SHP77 treated with DMSO at 0.1 percent for 48 hours (cell line): ENCODE measurements around the gene PSMB7.

Source experiments
- DNase-seq: peaks from one replicate; lab custom pipeline; 2025; lab: John Stamatoyannopoulos, UW

PSMB7 gene

DNA sequence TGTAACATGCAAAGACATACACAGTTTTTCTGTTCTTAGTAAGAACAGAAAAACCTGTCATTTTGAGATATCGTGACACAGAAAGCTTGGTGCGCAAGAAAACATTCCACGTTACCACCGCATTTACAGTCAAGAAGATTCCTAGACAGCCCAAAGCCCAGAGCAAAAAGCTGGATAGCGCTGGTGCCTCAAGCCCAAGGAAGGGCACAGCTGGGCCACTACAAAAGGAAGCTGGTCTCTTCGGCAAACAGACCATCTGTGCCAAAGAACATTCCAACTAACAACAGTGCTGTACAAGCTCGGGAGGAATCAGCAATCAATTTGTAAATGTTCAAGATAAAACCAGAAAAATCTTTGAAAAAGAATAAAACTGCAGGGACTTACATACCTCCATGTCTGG lies 31.0 kb downstream of the PSMB7 start:
- DNase-seq: no peak

DNA sequence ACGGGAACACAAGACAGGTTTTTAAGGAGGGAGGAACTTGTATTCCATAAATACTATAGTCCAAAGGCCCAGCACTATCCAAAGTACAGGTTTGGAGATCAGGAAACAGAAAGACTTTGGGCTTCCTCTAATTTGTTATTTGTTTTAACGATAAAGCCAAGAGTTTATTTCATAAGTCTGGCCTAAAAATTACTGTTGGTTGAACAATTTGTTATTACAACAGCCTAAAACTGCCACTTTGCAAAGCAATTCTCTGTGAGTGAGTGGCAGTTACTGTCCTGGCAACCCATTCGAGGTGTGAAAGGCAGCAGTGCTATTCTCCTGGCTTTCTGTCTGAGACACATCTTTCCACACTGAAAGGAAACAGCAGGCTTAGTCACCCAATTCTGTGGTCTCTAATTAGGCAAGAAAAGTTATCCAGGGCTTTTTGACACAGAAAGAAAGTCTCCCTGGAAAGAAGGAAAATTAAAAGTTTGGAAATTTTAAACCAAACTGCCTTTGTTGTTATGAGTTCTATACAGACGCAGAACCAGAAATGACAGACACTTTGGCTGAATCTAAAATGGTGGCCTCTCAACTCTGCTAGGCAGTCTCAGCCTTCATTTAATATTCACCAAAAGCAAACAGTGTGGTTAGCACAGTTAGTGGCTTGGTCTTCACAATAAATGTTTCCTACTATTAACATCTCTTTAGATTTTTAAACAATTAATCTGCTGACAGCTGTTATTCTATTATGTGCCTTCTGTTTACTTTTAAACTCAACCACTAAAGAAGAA lies 33.9 kb downstream of the PSMB7 start:
- DNase-seq: no peak

DNA sequence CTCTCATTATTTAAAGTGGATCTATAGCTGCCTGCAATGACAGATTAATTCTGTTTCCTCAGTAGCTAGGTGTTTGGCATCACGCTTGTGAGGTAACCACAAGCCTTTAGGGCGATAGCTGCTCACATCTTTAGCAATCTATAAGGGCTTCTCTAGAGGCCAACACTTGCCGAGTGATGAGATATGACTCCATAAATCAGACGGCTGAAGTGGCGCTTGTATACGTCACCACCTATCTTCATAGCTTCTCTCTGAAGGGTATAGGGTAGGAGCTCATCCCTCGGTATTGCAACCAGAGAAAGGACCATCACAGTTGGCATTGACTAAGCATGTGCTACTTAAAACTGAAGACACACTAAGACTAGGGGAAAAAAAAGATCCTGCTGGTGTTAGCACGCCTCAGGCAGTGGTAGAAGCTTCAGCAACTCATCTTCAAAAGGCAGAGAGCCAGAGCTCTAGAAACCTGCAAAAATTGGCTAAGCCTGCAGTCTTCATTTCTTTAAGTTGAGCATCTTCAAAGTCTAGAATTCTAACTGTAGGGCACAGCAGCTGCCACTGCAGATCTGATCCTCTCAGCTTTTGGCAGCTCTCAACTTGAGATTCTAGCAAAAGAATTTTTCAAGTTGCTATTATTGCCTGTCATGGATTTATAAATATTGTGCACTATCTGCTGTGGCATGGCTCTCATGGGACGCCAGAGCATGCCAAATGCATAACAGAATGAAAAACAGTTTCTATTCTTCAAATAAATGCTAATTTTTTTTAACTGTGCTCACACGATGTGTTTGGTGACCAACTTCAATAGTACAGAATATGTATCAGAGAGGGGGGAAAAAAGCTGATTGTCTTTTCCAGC lies 37.5 kb downstream of the PSMB7 start:
- peak; percentile 18 for DNase-seq

DNA sequence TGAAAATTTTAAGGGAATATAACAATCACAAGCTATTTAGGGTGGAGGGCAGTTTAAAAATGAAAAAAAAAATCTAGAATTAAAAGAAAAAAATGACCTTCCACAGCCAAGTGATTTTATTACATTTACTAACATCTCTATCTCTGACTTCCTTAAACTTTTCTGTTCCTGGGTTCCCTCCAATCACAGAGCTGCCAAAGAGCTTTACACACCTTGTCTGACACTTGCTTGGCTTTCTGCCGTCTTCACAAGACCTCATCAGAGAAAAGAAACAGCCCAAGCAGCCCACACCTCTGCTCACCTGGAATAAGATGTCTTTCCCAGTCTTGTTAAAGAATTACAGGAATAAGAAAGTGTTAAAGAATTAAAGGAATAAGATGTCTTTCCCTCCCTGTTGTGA lies 38.9 kb downstream of the PSMB7 start:
- DNase-seq: no peak

DNA sequence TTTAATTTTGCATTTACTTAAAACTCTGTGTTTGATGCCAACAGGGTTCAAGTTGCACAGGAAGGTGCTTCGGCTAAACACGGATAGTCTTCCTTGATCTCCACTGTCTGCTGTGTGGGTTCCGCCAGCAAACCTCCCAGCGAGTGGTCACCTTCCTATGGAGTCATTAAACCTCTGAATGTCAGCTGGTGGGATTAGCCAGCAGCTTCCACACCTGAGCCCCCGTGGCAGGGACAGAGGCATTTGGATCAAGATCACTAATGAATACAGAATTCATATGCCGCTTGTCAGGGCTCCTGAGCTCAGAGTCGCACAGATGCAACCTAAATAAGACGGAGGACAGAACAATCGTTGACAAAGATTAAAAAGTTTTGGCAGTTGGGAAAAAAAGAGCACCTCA lies 39.5 kb downstream of the PSMB7 start:
- no peak for DNase-seq

DNA sequence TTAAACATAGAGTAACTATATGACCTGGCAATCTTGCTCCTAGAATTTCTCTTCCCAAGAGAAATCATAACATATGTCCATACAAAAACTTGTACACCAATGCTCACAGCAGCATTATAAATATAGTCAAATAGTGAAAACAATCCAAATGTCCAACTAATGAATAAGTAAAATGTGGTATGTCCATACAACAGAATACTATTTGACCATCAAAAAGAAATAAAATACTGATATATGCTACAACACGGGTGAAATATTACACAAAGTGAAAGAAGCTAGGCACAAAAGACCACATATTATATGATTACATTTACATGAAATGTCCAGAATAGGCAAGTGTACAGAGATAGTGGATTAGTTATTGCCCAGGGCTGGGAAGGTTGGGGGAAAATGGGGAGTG lies 41.4 kb downstream of the PSMB7 start:
- DNase-seq: no peak

DNA sequence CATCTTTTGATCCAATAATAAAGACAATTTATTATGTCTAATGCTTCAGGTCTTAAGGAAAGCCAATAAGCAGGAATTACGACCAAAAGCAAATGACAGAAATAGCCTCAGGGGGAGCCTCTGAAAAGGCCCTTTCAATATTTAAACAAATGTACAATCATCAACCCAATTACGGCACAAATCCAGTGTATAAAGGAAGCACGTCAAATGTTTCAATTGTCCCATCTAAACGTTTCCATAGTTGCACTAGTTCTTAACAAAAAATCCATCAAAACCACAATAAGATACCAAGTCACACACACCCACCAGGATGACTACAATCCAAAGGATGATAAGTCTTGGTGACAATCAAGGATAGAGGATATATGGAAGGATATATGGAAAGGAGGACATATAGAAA lies 41.9 kb downstream of the PSMB7 start:
- no peak for DNase-seq

DNA sequence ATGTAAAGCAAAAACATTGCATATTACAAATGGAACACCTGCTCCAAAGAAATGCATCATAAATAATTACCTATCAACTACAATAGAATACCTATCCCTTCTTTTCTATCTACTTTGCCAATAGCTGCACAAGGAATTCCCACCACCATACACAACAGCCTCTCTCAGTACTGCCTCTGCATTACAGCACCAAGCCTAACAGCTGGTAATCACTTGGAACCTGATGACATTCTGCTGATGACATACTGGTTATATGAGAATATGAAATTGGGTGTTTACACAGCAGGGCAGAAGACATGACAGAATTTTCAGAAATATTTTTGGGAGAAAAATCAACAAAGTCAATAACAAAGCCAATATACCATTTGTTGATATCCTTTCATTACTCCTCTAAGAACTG lies 43.2 kb downstream of the PSMB7 start:
- DNase-seq: no peak

DNA sequence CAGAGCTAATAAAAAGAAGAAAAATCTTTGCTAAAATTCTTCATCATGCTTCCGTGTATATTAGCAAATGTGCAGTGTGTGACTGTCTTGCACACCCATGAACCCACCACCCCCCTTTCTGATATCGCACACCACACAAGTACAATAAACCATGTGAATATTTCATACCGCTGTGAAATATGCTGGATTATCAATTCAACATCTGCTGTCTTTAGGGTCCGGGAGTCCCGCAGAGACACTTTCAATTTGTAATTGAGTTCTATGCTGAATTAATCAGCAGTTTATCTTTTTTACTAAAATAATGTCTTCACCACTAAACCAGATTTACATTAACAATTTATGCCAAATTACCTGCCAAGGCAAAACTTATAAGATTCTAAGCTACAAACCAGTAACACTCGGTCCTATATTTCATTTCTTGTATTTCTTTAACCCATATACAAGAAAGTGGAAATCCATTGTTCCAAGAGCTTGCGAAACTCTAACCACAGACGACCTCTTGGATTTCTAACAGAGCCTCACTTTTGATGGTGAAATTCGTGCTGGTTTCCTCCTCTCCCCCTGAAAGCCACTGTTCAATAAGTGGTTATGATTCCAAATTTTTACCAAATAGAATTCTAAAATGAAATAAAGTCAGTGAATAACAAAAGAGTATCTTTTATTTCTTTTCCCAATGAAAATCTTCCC lies 44.2 kb downstream of the PSMB7 start:
- DNase-seq: no peak

DNA sequence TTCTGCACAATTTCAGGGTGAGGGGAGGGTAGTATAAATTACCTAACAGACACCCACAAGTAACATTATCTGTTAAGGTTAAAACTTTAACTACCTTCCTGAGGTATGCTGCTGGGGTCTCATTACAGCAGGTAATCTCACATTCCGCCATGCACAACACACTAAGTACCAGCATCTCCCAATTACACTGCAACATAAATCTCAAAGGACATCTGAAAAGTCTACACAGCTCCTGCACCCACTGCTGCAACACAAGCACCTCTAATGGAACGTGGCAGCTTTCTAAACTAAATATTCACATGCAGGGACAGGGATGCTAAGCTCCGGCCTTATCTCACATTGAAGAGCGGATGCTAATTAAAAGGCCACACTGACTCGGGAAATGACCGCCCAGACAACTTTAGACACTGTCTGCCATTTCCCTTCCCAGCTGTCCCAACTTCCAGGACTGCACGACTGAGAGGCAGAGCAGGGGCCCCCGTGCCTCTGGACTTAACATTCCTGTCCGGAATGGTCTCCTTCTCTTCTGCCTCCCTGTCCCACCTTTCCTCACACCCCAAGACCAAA lies 45.9 kb downstream of the PSMB7 start:
- no peak for DNase-seq

DNA sequence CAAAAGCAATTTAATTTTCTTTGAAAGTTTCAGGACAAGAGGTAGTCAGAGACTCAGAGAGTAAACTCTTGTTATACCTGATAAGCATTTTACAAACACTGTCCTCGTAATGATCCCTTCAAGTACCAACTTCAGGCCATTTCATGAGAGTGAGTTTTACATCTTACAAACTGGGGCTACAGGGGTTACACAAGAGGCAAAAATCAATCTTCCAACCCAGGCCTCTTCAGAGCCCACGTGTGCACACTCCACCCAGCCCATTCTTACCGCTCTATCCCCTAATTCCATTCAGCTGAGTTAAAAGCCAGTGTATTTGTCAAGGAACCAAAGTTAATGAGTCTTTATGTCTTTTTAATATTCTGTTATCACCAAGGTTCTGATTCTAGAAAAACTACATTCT lies 46.5 kb downstream of the PSMB7 start:
- no peak for DNase-seq

DNA sequence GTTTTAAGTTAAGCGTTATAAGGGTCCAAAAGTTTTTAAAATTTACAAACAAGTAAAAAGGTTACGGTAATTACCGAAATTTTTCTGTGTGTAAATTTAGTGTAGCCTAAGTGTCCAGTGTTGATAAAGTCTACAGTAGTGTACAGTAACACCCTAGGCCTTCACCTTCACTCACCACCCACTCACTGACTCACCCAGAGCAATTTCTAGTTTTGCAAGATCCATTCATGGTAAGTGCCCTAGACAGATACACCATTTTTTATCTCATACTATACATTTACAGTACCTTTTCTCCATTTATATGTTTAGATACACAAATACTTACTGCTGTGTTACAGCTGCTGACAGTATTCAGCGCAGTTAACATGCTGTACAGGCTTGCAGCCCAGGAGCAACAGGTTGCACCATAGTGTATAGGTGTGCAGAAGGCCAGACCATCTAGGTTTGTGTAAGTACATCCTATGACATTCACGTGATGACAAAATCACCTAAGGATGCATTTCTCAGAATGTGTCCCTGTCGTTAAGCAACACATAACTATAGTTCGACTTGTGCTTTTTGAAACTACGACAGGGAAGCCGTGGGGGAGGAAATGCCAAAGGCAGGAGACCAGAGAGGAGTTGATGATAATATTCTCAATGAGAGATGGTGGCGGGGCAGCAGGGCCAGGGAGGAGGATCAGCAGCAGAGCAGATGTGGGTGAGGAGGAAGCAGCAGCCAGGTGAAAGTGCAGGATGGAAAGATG lies 48.6 kb downstream of the PSMB7 start:
- no peak for DNase-seq

DNA sequence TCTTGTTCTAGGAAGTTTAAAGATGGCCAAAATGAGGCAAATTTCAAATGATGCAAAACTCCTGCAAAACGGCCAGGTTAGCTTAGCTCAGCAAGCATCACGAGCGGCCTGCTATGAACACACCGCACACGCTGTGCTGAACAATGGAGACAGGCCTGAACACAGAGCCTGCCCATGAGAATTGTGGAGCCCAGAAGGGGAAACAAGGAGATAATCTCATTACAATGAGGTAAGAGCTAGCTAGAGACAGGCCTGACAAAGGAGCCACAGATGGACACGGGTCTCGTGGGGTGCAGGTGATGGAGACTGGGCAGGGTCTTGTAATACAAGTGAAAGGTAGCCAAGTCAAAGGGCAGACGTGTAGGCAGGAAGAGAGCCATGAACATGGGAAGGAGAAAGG lies 50.2 kb downstream of the PSMB7 start:
- no peak for DNase-seq

DNA sequence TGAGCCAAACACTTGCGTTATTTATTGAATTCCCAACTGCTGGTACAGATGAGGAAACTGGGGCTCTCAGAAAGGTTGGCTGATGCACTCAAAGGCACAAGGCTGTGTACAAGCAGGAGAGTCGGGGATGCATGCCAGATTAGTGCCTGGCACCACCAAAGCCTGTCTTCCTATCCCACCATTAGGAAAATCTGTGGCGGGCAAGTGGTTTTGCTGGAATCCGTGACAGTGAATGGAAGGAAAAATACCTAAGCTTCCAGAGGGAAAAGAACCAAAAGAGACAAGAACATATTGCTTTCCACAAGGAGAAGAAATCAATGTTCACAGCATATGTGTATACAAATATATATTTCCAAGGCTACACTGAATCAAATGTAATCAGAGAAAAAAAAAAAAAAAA lies 51.1 kb downstream of the PSMB7 start:
- DNase-seq: no peak

DNA sequence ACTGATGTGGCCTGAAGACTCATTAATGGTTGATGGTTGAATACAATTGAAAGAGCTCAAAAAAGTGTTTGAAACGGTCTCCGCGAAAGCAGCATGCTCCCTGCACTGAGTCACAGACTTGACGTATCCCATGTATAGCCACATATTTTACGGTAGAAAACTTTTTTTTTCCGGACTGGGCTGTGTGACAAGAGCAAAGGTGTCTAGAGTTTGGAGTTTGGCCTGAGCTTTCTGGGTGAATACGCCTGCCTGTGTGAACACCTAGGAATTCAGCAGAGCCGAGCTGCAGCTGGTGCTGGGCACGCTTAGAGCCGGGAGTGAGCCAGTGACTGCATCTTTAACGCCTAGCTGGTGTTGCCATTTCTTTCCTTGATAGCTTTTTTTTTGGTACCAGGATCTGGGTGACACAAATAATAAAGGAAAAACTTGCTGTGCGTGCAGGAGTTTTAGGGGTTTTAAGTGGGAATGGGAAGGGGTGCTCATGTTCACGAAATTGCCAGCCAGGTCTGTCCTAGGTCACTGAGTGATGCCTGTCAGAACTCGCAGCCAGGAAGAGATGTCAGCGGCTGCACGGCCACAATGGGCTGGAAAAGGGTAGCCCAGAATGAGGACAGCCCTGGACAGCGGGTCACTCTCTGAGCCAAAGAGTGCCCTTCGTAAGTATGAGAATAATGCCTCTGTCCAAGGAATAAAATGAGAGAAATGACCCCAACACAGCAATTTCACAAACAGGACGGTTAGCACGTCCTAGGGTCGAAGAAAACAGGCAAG lies 51.7 kb downstream of the PSMB7 start:
- DNase-seq: no peak

DNA sequence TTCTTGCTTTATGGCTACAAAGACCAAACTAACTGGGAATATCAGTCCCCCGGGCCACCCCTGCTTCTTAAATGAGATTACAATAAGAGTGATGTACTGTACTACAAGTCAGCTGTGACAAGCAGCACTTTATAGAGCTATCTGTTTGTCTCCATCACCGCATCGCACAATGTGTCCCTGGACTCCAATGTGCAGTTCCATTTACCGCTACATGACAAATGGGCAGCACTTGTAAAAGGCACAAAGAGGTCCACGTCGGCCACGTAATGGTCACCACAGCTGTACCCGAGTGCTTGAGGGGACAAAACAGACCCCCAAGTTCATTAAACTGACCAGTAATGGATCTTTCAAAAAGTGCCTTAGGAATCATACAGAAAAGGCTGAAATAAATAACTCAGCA lies 54.1 kb downstream of the PSMB7 start:
- no peak for DNase-seq

DNA sequence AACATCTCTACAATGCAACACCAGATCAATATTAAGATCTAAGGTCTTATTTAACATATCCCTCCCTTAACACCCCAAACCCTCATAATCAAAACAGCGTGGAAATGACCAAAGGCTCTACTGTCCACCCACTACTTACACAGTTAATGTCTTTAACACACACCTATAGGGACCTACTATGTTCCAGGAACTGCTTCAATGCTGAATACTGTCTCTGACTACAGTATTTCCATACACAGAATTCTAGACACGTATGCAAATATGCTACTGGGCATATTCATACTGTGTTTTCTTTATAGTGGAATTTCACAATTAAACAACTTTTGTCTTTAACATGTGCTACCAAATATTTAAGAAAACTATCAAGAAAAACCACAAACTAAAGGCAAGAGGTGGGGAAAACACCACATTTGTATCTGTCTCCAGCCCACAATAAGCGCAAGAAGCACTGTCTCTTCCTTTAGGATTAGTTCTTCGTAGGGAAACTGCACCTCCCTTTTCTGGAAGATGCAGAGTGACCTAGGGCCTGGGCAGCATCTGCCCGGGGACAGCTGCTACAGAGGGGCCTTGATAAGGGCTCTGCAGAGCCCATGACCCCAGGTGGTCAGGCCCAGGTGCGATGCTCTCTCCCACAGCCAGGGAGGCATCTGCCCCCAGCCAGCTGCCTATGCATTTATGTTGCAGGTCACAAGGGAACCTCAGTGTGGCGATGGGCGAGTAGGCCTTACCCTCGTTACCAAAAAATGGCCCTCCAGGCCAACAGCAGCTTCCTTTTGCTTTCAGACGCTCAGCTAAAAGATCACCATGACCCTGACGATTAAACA lies 55.2 kb downstream of the PSMB7 start:
- no peak for DNase-seq

DNA sequence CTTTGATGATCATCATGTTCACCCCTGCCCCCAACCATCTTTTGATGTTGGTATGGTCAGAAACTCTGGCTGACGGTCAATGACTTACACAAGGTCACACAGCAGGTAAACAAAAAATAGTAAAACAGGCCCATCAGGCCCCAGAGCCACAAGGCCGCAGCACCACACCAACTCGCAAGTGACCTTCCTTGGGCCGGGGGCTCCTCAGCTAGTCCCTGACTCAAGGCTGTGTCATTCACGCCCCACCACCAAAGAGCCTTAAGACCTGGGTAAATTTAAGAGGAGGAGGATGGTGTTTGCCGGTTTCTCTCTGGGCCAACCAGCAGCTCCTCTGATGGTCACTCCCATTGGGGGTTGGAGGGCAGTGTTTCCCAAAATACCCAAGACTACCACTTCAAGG lies 55.8 kb downstream of the PSMB7 start:
- DNase-seq: no peak

DNA sequence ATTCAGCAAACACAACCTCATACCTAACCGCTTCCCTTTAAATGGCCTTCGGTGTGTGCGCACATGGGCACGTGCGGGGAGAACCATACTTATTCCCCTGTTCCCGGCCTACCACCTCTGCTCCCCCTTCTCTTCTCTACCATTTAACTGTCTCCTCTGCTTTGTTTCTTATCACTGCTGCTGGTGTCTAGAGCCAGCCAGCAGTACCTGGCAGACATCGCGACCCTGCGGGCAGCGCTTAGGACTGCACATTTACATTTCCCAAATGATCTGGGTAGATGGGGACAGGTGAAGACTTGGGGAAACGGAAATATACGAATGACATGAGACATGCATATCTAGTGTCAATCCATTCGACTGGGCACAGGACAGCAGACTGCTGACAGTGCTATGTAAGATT lies 56.6 kb downstream of the PSMB7 start:
- DNase-seq: no peak

DNA sequence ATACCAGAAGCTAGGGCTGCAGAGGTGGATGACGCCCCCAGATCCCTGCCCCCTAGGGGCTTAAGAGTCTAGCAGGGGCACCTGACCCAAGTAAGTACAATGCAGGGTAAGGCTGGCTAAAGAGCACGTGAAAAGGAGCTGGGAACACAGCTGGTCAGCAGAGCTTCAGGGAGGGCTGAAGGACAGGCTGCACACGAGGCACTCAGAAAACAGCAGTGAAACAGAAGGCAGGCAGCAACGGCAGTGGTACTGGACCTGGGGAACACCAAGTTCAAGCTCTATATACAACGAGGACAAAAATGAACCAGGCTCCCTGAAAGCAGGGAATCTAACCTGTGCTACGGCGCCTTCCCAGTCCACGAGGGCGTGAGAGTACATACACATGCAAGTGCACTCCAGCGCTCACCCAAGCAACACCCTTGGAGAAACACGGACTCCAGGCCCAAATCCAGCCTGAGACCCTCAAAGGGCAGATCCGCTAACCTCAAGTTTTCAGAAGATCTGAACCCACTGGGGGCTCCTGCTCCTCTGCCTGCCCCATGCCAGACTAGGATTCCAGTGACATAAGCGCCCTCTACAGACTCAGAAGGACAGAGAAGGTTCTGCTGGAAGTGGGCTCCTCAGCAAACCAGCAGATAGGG lies 57.4 kb downstream of the PSMB7 start:
- DNase-seq: no peak
